GM18519 (cell line): ENCODE data around the gene OR2T2.
"Not testable (repeated sequence)": the region's sequence is repeated elsewhere in the genome, so short reads cannot be mapped to it uniquely, and the experiment has no call there.

ENCODE experiments used
- ATAC-seq: cut with Tn5 transposase; IDR thresholded peaks from one replicate; pipeline ENCODE4 v1.9.1; 2021; ENCODE audit warnings: mild to moderate bottlenecking, moderate library complexity; ENCODE audit not compliant: unreplicated experiment, low FRiP score

Gene OR2T2, protein sequence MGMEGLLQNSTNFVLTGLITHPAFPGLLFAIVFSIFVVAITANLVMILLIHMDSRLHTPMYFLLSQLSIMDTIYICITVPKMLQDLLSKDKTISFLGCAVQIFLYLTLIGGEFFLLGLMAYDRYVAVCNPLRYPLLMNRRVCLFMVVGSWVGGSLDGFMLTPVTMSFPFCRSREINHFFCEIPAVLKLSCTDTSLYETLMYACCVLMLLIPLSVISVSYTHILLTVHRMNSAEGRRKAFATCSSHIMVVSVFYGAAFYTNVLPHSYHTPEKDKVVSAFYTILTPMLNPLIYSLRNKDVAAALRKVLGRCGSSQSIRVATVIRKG

DNA sequence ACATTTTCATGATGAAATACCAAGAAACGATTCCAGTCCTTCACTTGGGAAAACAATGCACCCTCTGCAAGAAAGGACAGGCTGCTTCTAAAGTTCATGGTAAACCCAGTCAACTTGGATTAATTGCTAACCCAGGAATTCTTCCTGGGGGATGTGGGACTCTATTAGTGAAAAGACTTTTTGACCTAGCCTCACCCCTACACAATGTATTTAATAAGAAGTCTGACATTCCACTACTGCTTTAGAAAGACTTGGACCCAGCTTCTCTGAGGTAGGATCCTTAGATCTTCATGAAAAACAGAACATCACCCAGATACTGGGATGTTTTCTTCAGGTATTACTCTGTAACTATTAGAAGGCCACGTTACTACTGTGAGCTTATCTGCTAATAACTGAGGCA is at the start of gene OR2T2:
Gene OR2T2 (plus strand): TSS at position 239 of the 400 bp plus-strand sequence. CDS start 7,161 bp downstream, outside the sequence.
- ATAC-seq, result not testable (repeated sequence)

DNA sequence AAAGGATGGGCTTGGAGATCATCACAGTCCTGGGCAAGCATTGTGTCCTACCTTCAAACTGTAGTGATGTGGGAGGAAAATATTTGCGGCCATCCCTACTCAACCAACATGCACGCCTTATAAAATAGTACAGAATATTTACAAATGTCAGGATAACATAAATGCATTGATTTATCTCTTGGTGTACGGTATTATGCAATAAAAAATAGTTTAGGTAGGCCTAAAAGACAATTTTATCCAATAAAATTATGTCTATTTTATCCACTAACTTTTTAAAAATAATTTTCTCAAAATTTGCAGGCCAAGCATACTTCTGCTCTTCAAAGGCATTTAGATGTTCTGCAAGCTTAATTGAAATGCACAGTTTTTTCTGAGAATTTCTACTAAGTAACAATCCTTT is 42.7 kb upstream of the OR2T2 start, which contains the start of gene OR2T1:
Gene OR2T1 (plus strand): TSS at position 301 of the 400 bp plus-strand sequence. CDS start 3,100 bp downstream, outside the sequence.
- no peak for ATAC-seq

DNA sequence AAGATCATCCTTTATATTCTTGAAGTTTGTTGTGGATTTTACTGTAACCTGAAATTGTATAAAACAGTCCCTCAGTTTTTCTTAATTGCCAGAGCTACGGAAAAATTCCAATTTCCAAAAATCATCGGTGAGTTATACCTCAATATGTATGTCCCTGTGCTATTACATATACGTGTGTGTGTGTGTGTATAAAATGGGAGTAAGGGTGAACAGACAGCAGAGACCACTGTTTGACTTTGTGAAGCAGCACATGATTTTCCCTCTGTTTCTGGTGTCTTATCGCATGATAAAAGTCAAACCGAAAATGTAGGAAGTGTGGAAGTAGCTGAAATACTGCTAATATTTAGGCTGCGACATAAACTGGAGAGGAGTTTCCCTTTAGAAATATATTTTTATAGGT is 41.4 kb upstream of the OR2T2 start:
- no peak for ATAC-seq

DNA sequence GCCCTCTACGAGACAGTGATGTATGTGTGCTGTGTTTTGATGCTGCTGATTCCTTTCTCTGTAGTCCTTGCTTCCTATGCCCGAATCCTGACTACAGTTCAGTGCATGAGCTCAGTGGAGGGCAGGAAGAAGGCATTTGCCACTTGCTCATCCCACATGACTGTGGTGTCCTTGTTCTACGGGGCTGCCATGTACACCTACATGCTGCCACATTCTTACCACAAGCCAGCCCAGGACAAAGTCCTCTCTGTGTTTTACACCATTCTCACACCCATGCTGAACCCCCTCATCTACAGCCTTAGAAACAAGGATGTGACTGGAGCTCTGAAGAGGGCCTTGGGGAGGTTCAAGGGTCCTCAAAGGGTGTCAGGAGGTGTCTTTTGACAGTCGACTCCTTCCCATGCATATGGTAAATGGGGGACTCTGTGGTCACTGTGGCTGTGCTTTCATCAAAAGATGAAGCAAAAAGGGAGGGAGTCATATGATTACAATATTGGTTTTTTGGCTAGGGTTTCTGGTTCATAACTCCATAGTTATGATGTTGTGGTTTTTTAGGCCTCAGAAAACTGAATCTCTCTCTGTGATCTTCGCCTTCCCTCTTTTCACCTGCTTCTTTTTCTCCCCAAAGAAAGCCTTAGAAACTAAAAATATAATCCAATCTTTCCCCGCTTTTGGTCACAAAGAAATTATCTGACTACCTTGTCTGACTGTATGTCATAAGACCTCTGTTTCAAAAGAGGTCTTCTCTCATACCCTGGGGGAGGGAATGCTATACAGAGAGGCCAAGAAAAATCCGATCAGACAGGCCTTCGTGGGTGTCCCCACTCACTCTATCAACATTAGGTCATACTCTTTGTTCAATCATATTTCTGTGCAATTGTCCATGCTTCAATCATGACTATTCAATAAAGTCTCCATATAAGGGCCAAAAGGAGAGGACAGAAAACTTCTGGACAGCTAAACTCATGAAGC is 38.4 kb upstream of the OR2T2 start:
- no peak for ATAC-seq

DNA sequence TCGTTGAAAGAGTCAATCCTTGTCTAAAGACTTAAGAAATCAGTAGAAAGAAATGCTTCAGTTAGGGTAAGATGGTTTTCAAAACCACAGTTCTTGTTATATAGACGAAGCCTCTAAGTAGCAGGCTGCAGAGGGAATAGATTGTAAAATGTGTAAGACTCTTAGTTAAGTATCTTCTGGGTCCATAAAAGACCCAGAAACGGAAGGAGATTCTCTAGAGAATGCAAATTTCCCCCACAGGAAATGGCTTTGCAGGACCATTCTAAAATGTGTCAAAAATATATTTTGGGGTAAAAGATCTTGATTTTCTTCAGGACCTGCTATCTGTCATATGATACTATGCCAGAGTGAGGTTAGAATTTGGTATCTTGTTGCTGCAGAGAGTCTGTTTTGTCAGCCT is 29.2 kb upstream of the OR2T2 start:
- no peak for ATAC-seq

DNA sequence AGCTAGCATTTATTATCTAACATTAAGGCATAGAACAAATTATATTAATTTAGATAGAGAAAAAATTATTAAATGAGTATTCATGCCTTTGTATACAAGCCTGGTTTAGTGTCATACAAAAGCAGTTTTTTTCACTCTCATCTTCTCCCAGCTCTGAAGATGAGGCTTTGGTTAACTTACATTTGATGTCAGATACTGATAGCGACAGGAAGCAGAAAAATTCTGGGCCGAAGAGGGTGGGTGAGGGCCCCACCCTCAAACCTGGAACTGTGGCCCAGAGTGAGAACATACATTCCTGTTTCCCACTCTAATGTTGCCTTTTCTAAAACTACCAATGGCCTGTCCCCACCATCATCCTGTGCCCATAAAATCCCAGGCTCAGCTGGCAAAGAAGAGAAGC is 27.6 kb upstream of the OR2T2 start:
- ATAC-seq, result no peak

DNA sequence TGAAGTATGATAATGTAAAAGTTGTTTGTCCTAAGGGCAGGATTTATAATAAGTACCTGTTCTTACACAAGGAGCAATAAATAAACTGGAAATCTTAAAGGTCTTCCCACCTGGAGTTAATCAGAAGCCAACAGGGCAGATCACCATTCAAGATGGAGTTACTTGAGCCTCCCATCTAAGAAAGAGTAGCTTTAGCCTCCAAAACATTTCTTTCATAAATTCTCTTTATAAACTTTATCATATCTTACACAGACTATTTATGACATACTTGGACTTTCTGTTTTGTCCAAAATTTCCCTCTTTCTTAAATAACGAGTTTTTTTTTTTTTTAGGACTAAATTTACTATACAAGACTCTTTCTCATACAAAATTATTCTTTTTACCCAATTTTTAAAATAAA is 24.1 kb upstream of the OR2T2 start:
- no peak for ATAC-seq

DNA sequence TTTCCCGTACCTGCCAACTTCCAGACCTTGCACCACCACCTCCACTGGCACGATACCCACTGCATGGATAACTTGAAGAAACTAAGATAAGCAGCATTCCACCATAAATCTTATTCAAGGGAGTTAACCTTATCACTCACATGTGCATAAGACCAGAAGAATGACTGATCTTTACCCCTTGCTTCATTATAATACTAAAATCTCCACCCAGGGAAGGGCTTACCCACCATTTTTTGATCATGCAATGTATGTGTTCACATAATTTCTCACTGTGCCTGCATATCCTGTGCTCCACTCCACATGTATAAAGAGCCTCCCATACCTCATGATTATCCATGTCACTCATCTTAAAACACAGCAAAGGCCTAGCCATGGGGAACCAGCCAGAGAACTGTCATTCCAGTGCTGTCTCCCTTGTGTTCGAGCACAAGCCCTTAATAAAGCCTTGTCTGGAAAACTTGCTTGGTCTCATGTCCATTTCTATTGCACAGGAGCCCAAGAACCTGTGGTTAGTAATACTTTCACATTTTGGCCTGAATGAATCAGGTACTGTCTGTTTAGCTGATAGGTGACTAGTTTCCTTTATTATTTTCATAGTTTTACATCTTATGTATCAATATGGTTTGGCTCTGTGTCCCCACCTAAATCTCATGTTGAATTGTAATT is 17.8 kb upstream of the OR2T2 start:
- ATAC-seq, result peak; percentile 55

DNA sequence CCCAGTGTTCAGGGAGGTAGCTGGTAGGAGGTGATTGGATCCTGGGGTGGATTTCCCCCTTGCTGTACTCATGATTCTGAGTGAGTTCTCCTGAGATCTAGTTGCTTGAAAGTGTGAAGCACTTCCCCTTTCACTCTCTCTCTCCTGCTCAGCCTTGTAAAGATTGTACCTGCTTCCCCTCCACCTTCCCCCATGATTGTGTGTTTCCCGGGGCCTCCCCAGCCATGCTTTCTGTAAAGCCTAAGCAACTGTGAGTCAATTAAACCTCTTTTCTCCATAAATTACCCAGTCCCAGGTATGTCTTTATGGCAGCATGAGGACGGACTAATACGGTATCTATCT is 17.3 kb upstream of the OR2T2 start:
- ATAC-seq, result peak; percentile 92

DNA sequence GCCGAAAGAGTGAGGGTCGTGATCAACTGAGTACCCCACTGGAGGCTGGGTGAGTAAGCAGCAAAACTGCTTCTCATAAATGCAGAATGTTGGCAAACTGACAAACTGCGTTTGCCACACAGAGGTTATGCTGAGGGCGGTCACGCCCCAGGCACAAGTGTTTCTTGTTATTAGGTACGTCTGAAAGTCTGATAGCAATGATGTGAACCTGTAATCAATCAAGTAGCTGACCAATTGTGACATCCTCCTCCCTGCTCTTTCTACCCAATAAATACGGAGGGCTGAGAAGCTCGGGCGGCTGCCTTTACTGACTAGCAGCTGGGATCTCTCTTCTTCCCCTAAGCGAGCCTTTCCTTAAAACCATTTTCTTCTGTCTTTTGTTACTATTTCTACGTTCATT is 13.8 kb upstream of the OR2T2 start:
- not testable (repeated sequence) for ATAC-seq

DNA sequence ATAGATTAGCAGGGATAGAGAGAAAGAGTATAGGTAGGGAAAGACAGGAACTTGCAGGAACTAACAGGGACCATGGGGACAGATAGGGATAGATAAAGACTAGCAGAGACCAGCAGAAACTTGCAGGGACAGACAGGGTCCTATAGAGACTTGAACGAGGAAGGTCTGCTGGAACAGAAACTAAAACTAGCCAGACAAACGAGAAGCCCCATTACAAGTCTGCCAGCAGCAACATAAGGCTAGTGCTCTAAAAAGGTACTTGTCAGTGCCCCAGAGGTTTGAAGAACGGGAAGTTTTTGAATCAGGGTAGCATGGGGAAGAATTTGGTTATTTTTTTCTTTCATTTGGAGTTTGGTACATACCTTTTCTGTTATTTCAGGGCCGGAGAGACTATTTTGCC is 13.2 kb upstream of the OR2T2 start:
- not testable (repeated sequence) for ATAC-seq

DNA sequence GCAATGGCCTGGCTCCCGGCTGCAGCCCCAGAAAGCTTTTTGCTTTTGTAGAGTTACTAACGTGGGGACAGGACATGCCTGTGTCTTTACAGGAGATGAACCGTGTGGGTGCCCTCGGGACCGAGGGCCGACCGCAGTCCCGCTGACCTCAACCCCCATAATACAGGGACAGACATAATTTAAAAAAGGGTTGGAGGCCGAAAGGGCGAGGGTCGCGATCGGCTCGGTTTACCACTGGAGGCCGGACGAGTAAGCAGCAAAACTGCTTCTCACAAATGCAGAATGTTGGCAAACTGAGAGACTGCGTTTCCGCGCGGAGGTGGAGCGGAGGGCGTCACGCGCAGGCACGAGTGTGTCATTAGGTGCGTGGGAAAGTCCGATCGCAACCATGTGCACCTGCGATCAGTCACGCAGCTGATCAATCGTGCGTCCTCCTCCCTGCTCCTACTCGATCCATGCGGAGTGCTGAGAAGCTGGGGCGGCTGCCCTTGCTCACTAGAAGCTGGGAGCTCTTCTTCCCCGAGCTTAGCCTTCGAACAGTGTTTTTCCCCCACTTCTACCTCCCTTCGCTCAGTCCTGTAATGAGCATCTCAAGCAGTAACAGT is 11.5 kb upstream of the OR2T2 start:
- ATAC-seq, result not testable (repeated sequence)

DNA sequence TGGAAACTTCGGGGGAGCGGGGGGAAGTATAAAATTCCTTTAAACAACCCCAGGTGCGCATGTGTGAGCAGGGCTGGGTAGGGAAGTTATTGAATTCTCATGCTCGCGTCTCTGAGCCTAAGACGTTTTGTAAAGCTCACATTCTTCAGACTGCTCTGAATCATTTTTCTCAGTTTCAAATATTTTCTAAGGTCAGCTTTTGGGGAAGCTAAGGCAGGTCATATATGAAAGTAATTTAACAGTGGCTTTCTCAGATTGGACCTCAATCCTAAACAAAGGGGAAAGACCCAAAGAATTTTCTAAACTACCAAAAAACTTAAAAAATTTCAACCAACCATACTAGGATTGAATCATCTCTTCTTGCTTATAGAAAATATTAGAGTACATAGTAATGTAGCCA is 10.5 kb upstream of the OR2T2 start:
- ATAC-seq, result not testable (repeated sequence)

DNA sequence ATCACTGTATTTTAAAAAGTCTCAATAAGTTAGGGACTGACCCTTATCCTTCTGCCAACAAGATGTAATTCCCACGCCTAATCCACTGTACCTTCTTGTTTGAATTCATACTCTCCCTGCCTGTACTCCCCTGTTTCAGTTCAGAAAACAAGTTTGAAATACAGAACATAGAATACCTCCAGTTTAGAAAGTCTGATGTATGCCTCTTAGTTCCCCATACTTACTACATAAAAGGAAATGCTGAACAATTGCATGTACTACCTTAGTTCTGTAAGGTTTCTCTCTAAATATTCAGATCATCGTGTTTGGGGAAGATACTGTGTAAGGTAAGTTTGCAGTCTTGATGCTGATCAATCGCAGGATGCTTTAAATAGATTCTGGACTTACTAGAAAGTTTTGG is 9.1 kb upstream of the OR2T2 start:
- peak; percentile 36 for ATAC-seq

DNA sequence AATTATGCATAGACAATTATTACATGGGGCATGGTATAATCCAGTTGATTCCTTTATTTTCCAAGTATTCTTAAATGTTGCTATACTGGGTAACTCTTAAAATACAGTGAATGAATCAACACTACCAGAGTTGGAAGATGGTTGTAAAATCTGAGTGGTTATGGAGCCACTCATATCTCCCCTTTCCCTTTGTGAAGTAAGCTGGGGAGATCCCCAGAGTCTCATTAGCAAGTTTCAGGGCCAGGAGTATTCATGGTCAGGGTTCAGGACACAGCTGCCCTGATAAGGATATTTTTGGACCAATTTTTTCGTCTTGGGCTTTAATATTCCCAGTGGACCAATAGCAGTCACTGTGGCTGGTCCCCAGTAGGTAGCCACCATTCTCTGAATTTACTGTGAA is 6.8 kb upstream of the OR2T2 start:
- ATAC-seq, result peak; percentile 38

DNA sequence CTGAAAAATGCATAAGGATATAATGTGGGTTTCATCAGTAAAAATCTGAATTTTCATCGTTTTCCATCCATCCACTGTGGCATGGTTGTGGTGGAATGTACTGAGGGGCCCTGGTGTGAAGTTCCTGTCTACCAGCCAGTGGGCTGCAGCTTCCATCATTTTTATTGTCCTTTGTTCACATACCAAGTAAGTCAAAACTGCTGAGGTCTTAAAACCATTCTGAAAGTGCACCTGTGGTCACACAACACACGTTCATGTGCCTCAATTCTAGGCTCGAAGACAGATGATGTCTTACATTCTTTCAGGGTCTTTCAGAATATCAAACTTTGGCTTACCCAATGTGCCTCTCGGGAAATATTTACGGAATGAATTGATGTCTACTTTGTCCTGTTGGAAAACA is 6.2 kb upstream of the OR2T2 start:
- not testable (repeated sequence) for ATAC-seq

DNA sequence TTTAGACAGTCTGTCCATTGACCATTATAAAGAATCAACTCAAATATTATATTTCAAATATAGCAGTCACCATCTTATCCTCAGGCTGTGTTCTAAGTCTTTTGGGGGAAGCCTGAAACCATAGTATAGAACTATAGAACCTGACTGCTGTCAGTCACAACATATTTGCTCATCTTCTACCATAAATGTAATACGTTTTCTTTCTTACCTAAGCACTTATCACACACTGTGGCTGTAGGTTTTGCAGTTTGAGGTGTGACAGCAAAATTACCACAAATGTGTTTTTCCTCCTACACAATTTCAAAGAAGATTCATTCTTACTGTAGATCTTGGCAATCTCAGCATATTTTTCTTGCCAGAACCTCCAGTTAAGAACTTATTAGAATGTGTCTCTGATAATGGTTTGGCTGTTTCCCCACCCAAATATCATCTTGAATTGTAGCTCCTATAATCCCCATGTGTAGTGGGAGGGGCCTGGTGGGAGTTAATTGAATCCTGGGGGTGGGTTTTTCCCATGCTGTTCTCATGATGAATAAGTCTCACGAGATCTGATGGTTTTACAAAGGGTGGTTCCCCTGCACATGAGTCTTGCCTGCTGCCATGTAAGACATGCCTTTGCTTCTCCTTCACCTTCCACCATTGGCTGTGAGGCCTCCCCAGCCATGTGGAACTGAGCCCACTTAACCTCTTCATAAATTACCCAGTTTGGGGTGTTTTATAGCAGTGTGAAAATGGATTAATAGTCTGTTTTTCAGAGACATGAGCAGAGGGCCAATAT is 2.7 kb upstream of the OR2T2 start:
- ATAC-seq, result not testable (repeated sequence)

DNA sequence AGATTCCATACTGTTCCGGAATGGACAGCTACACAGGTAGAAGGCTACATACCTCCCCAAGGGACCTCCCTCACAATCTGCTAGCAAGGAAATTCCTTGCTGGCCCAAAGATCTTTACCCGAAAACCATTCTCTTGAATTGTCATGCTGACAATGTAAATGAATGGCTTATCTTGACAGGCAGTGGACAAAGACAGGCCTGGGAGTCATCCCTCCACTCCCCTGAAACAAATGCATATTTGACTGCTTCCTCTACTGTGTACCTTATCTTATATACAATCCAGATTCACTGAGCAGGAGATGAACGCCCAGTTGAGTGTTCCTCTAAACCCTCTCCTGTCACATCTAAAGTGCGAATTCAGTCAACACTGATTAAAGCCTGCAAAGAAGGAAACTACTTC is 834 bp upstream of the OR2T2 start:
- ATAC-seq, result not testable (repeated sequence)

DNA sequence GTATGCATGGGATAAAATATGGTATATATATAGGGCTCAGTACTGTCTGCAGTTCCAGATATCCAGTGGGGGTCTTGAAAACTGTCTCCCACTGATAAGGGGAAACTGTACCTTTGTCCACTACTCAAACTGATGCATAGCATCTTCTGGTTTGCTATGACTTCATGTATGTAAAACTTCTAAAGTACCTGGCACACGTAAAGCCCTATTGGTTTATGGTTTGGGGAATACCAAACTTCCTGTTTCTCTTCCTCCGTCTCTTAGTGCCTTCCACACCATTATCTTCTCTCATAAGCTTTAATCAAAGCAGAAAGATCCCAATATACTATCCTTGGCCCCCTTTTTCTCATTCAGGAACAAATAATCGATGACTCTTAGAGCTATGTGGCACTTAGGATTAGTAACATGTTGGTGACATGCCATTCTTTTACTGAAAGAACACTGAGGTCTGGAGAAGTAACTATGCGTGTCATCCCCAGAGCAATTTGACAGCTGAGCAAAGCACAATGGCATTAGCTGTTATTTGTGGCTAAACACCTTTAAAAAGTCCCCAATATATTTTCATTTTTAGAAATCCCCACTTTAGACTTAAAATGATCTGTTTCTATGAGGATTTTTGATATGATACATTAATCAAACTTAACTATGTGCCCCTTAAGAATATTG is 3.1 kb downstream of the OR2T2 start:
- peak; percentile 56 for ATAC-seq
